ENCODE data around the gene CHRM5.

The CHRM5 gene

DNA sequence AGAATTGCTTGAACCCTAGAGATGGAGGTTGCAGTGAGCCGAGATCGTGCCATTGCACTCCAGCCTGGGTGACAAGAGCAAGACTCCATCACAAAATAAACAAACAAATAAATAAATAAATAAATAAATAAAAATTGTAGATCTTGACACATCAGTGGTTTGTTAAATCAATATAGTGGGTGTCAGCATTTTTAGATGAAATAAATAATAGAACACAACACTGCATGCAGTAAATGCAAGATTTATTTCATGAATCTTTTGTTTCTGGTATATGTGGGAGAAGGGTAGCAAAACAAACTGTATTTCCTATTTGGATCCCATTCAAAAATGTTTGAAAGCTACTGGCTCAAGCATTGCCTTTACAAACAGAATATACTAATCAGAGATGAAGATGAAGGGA, 35.6 kb upstream of the CHRM5 start:
- Histone ChIP-seq H3K9ac (ENCODE audit: low read length) (no peak overlapping the region), H3K36me3 (replicated peaks; ENCODE audit: insufficient read depth, low read length) (no peaks in the 10 kb centered on the region), H3F3A (ENCODE audit: insufficient read depth, low read length) (no peaks in the 10 kb centered on the region), H3K4me2 (ENCODE audit: low read depth, low read length) (no peak overlapping the region), H3K79me2 (ENCODE audit: low read length) (0 out of 2 replicates have a peak, but pooled peaks cover 7% of the 10 kb centered on the region), H4K20me1 (ENCODE audit: insufficient read depth, low read length) (no peaks in the 10 kb centered on the region), H3K4me1 (ENCODE audit: low read length) (peaks cover 6% of the 10 kb centered on the region; the same call in 1 of the 2 replicates), H3K27me3 (replicated peaks; ENCODE audit: insufficient read depth, low read length) (no peaks in the 10 kb centered on the region), H3K4me3 (ENCODE audit: low read length) (no peak overlapping the region), H3K27ac (ENCODE audit: low read length) (no peak overlapping the region), H3K9me2 (replicated peaks; ENCODE audit: insufficient read depth, low read length) (no peaks in the 10 kb centered on the region), H3K9me3 (replicated peaks; ENCODE audit: insufficient read depth, low read length) (no peaks in the 10 kb centered on the region), H2AFZ (ENCODE audit: low read length) (no peak overlapping the region)
- no peak for DNase-seq
- TF ChIP-seq EZH2phosphoT487 (IDR thresholded peaks at IDR 0.05; ENCODE audit: low read length) (no peak), EZH2 (optimal IDR thresholded peaks at IDR 0.05; ENCODE audit: low read depth, low read length) (no peak)
- TF ChIP-seq, protein P1, sequence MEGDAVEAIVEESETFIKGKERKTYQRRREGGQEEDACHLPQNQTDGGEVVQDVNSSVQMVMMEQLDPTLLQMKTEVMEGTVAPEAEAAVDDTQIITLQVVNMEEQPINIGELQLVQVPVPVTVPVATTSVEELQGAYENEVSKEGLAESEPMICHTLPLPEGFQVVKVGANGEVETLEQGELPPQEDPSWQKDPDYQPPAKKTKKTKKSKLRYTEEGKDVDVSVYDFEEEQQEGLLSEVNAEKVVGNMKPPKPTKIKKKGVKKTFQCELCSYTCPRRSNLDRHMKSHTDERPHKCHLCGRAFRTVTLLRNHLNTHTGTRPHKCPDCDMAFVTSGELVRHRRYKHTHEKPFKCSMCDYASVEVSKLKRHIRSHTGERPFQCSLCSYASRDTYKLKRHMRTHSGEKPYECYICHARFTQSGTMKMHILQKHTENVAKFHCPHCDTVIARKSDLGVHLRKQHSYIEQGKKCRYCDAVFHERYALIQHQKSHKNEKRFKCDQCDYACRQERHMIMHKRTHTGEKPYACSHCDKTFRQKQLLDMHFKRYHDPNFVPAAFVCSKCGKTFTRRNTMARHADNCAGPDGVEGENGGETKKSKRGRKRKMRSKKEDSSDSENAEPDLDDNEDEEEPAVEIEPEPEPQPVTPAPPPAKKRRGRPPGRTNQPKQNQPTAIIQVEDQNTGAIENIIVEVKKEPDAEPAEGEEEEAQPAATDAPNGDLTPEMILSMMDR (IDR thresholded peaks at IDR 0.05; ENCODE audit: low read length) = no peak

DNA sequence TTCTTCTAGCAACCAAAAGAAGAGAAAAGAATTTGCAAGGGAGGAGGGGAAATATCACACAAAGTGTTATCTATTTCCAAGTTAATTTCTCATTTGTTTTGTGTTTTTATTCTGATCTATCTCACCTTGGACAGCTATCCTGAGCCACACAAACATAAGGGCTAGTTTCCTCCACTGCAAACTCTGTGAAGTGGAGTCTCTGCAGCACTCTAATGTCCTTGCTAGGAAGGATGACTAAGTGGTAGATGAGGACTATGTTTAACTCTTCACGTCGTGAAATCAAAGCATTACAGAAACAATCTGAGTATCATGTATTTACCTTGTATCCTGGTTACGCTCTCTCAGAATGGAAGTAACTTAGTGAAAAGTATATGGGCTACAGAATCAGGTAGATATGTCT, 33.9 kb upstream of the CHRM5 start:
- H3K9me3 ChIP-seq (replicated peaks; ENCODE audit: insufficient read depth, low read length) = no peaks in the 10 kb centered on the region
- DNase-seq = no peak
- TF ChIP-seq, protein P1 (IDR thresholded peaks at IDR 0.05; ENCODE audit: low read length) = no peak
- TF ChIP-seq EZH2phosphoT487 (IDR thresholded peaks at IDR 0.05; ENCODE audit: low read length) (no peak), EZH2 (optimal IDR thresholded peaks at IDR 0.05; ENCODE audit: low read depth, low read length) (no peak)
- no peaks in the 10 kb centered on the region for H3F3A ChIP-seq (ENCODE audit: insufficient read depth, low read length)
- H2AFZ ChIP-seq (ENCODE audit: low read length) = no peak overlapping the region
- H3K4me3 ChIP-seq (ENCODE audit: low read length) = no peak overlapping the region
- no peak overlapping the region for H3K27ac ChIP-seq (ENCODE audit: low read length)
- H3K4me2 ChIP-seq (ENCODE audit: low read depth, low read length) = no peak overlapping the region
- H3K36me3 ChIP-seq (replicated peaks; ENCODE audit: insufficient read depth, low read length) = no peaks in the 10 kb centered on the region
- no peak overlapping the region for H3K9ac ChIP-seq (ENCODE audit: low read length)
- H3K27me3 ChIP-seq (replicated peaks; ENCODE audit: insufficient read depth, low read length) = no peaks in the 10 kb centered on the region
- H3K4me1 ChIP-seq (ENCODE audit: low read length) = no peaks in the 10 kb centered on the region
- no peaks in the 10 kb centered on the region for H3K9me2 ChIP-seq (replicated peaks; ENCODE audit: insufficient read depth, low read length)
- peaks cover 16% of the 10 kb centered on the region; the same call in 1 of the 2 replicates for H3K79me2 ChIP-seq (ENCODE audit: low read length)
- H4K20me1 ChIP-seq (ENCODE audit: insufficient read depth, low read length) = no peaks in the 10 kb centered on the region

DNA sequence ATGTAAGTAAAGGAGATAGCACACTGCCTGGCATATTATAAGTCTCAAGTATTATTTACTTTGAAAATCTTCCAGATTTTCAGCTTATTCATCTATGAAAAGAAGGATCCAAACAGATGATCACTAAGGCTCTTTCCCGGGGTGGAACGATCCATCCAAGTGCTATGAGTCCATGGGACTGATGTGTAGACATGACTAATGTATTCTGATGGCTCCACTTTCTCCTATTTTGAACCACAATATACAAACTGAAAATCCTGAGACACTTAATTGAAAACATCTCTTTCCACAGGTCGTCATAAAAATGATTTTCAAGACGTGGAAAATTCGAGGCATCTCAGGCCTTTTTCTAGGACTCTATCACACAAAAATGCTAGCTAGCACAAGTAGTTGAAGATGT, 33.4 kb upstream of the CHRM5 start:
- Histone ChIP-seq H3K4me3 (ENCODE audit: low read length) (no peak overlapping the region), H3K79me2 (ENCODE audit: low read length) (peaks cover 21% of the 10 kb centered on the region), H3F3A (ENCODE audit: insufficient read depth, low read length) (no peaks in the 10 kb centered on the region), H3K27ac (ENCODE audit: low read length) (no peak overlapping the region), H3K9me3 (replicated peaks; ENCODE audit: insufficient read depth, low read length) (no peaks in the 10 kb centered on the region), H3K9me2 (replicated peaks; ENCODE audit: insufficient read depth, low read length) (no peaks in the 10 kb centered on the region), H3K4me1 (ENCODE audit: low read length) (no peaks in the 10 kb centered on the region), H4K20me1 (ENCODE audit: insufficient read depth, low read length) (no peaks in the 10 kb centered on the region), H3K9ac (ENCODE audit: low read length) (no peak overlapping the region), H3K36me3 (replicated peaks; ENCODE audit: insufficient read depth, low read length) (no peaks in the 10 kb centered on the region), H3K4me2 (ENCODE audit: low read depth, low read length) (no peak overlapping the region), H3K27me3 (replicated peaks; ENCODE audit: insufficient read depth, low read length) (no peaks in the 10 kb centered on the region), H2AFZ (ENCODE audit: low read length) (no peak overlapping the region)
- DNase-seq = no peak
- TF ChIP-seq, protein P1 (IDR thresholded peaks at IDR 0.05; ENCODE audit: low read length) = no peak
- TF ChIP-seq EZH2phosphoT487 (IDR thresholded peaks at IDR 0.05; ENCODE audit: low read length) (no peak), EZH2 (optimal IDR thresholded peaks at IDR 0.05; ENCODE audit: low read depth, low read length) (no peak)

Data from MM.1S (cell line).